ENCODE results near the gene HGS. TPM values are rescaled to one million over a fixed set of nuclear protein-coding genes. Genes with fewer than 3 reads are reported as not detected.
"Not testable (repeated sequence)": the region's sequence is repeated elsewhere in the genome, so short reads cannot be mapped to it uniquely, and the experiment has no call there.

The HGS gene
- total RNA-seq, 1 donor from 2014 or later: 31.7 TPM

GRCh38 chr17:81717049-81717765, 33.4 kb downstream of the HGS start:
- DNase-seq: no peak

GRCh38 chr17:81717766-81718089, 33.9 kb downstream of the HGS start:
- no peak for DNase-seq

GRCh38 chr17:81719410-81720266, 35.8 kb downstream of the HGS start:
- DNase-seq: no peak

GRCh38 chr17:81720267-81721071, 36.7 kb downstream of the HGS start:
- DNase-seq: no peak

GRCh38 chr17:81722184-81723120, 38.6 kb downstream of the HGS start:
- DNase-seq: no peak

- no peak for DNase-seq
Observed at GRCh38 chr17:81723651-81724209, 39.9 kb downstream of the HGS start.

GRCh38 chr17:81725439-81725838, 41.6 kb downstream of the HGS start:
- DNase-seq: no peak

GRCh38 chr17:81726004-81726403, 42.2 kb downstream of the HGS start:
- peak; percentile 48 for DNase-seq

GRCh38 chr17:81727324-81728031, 43.7 kb downstream of the HGS start:
- DNase-seq: peak; percentile 46

GRCh38 chr17:81733507-81734404, 49.9 kb downstream of the HGS start:
- DNase-seq: peak; percentile 85

GRCh38 chr17:81734405-81735263, 50.8 kb downstream of the HGS start:
- DNase-seq: no peak

- DNase-seq: peak; percentile 43
Observed at GRCh38 chr17:81735264-81736102, 51.7 kb downstream of the HGS start.

GRCh38 chr17:81737947-81738800, 54.4 kb downstream of the HGS start:
- DNase-seq: no peak

- no peak for DNase-seq
Observed at GRCh38 chr17:81738801-81739393, 55.1 kb downstream of the HGS start.

GRCh38 chr17:81739593-81739992, 55.8 kb downstream of the HGS start:
- not testable (repeated sequence) for DNase-seq

GRCh38 chr17:81740395-81740961, 56.7 kb downstream of the HGS start:
- DNase-seq: no peak
